Psoas muscle (tissue), 8 donors: ENCODE measurements around the gene HINFP. TPM values are rescaled to one million over a fixed set of nuclear protein-coding genes. Genes with fewer than 3 reads are reported as not detected.

Experiments used
- ATAC-seq, 4 donors: fragments of 200-7000 bp; cut with Tn5 transposase; one replicate each; pipeline ENCODE4 v1.9.1; 2020; ENCODE audit warnings: moderate library complexity in 3 of 4, mild to moderate bottlenecking in 2 of 4
- DNase-seq, 2 donors: peaks; one replicate each; pipeline ENCODE4 v3.0.0-alpha.2; 2020
- H3K27ac ChIP-seq: fragments of 200-600 bp; one replicate; pipeline ENCODE4 v1.8.0; 2022
- H3K27me3 ChIP-seq, 3 donors: fragments of 200-600 bp in 1 of 3; one replicate each; pipeline versions ENCODE4 v1.6.1 to v1.8.0; 2013 to 2022; ENCODE audit warnings: low read length in 2 of 3, mild to moderate bottlenecking in 2 of 3, moderate library complexity in 1 of 3; ENCODE audit not compliant: insufficient read depth in 3 of 3
- H3K36me3 ChIP-seq, 2 donors: fragments of 200-600 bp in 1 of 2; one replicate each; pipeline versions ENCODE4 v1.6.1 to v1.8.0; 2013 to 2022; ENCODE audit warnings: low read depth in 1 of 2, mild to moderate bottlenecking in 1 of 2, moderate library complexity in 1 of 2; ENCODE audit not compliant: insufficient read depth in 1 of 2
- H3K4me1 ChIP-seq: fragments of 200-600 bp; one replicate; pipeline ENCODE4 v1.8.0; 2022
- H3K4me3 ChIP-seq: fragments of 200-600 bp; one replicate; pipeline ENCODE4 v1.8.0; 2022; ENCODE audit warnings: mild to moderate bottlenecking
- H3K9me3 ChIP-seq: fragments of 200-600 bp; one replicate; pipeline ENCODE4 v1.8.0; 2022
- WGBS, 3 donors: extraction: QIAGEN DNeasy Blood & Tissue Kit; methylation state at CpG; one replicate each; pipeline versions ENCODE4 v1.1.6 to v1.1.7; 2013; 5-methylcytosine and 5-hydroxymethylcytosine counted together
- intact Hi-C, 2 donors: fragments of 100-400 bp; cut with DNase I; formaldehyde crosslinking; loops; one replicate each; pipeline versions ENCODE4 v1.11.0 to v1.14.2; 2022
- polyA plus RNA-seq, 3 donors: library from polyadenylated mRNA; stranded (reverse); fragments of 200-250 nt; gene quantifications; one replicate each; pipeline ENCODE4 v1.2.3, GENCODE V29; 2013
- total RNA-seq, 4 donors: library from RNA; stranded (reverse); fragmentation: NEBNext Ultra II Directional in 2 of 4; extraction: Animal tissue kit (Norgen Biotek cat#: 25700) in 2 of 4; gene quantifications; one replicate each; pipeline versions ENCODE4 v1.2.1 to v1.2.4, GENCODE V29; 2021 to 2023
- TF ChIP-seq, protein P1 (sequence below): fragments of 200-600 bp; IDR thresholded peaks from one replicate; pipeline ENCODE4 v1.8.0; 2022; ENCODE audit warnings: antibody characterized with exemption
- donor health status: healthy with polysubstance abuse.
- donor health status: DM: no; HTN: no; CAD: no; lungs with moderate emphysema.
- donor health status: Bipolar disorder and iron deficiency.
- donor health status: healthy.
- donor health status: DM: yes; HTN: yes; CAD: no.
- donor health status: DM: no; HTN: no; CAD: no.
- donor health status: DM: no; HTN: no; CAD: no.
- donor health status: DM: yes; HTN: yes; CAD: no.

Gene HINFP
- total and polyA plus RNA-seq, 7 donors, result 8.3 to 20.6 (median 12.7) TPM

DNA sequence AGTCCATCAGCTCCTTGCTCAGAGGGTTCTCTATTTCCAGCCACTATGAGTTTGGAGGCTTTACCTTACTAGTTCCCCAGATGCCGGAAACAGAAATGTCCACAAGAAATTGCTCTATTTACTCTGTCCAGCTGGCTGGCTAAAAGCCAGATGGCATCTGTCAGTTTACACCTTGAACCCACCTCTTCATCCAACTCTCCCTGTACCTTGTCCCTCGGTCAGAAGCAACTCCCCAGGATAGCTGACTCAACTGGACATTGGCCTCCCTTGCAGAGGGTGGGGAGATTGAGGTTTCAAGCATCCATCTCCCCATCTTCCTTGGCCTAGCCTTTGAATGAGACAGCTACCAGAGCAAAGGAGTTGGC is 12.5 kb upstream of the HINFP start:
- no peaks in the 10 kb centered on the region for H3K27me3 ChIP-seq
- ATAC-seq (no peak), DNase-seq (no peak)
- H3K4me3 ChIP-seq, result peak overlapping the region; percentile 100
- H3K36me3 ChIP-seq, result peaks cover 2 to 36% of the 10 kb centered on the region in 2 donors
- H3K27ac ChIP-seq, result no peak overlapping the region
- WGBS, 3 donors, result 78 to 92% (median 83%) methylated on average over 2 of the region's 2 CpGs
- intact Hi-C loops, result no loop called here
- H3K4me1 ChIP-seq, result peaks cover 19% of the 10 kb centered on the region
- TF ChIP-seq, protein P1, sequence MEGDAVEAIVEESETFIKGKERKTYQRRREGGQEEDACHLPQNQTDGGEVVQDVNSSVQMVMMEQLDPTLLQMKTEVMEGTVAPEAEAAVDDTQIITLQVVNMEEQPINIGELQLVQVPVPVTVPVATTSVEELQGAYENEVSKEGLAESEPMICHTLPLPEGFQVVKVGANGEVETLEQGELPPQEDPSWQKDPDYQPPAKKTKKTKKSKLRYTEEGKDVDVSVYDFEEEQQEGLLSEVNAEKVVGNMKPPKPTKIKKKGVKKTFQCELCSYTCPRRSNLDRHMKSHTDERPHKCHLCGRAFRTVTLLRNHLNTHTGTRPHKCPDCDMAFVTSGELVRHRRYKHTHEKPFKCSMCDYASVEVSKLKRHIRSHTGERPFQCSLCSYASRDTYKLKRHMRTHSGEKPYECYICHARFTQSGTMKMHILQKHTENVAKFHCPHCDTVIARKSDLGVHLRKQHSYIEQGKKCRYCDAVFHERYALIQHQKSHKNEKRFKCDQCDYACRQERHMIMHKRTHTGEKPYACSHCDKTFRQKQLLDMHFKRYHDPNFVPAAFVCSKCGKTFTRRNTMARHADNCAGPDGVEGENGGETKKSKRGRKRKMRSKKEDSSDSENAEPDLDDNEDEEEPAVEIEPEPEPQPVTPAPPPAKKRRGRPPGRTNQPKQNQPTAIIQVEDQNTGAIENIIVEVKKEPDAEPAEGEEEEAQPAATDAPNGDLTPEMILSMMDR, result no peak
- no peaks in the 10 kb centered on the region for H3K9me3 ChIP-seq

DNA sequence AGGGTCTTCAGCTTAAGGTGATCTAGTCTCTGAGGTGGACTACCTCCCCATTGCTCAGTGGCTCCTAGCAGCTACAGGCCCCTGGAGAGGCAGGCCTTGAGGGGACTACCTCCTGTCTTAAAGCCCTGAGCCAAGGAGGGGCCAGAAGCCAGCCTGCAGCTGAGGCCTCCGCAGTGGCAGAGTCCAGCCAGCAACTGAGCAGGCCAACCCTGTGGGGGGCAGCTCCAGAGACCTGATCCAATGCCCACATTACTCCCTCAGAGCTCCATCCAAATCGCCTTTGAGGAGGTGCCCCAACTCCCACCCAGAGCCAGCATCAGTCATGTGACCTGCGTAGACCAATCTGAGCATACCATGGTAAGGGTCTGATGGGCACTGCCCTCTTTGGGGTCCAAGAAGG is 11.5 kb upstream of the HINFP start:
- H3K9me3 ChIP-seq, result no peaks in the 10 kb centered on the region
- no peak for DNase-seq
- H3K27me3 ChIP-seq, result no peaks in the 10 kb centered on the region
- 82 to 95% (median 84%) methylated on average over 3 of the region's 3 CpGs for WGBS, 3 donors
- peaks cover 2 to 46% of the 10 kb centered on the region in 2 donors for H3K36me3 ChIP-seq
- ATAC-seq, result no peak
- intact Hi-C loops, result no loop called here
- TF ChIP-seq, protein P1, result no peak
- peaks cover 19% of the 10 kb centered on the region for H3K4me1 ChIP-seq
- H3K27ac ChIP-seq, result no peak overlapping the region
- no peak overlapping the region for H3K4me3 ChIP-seq

DNA sequence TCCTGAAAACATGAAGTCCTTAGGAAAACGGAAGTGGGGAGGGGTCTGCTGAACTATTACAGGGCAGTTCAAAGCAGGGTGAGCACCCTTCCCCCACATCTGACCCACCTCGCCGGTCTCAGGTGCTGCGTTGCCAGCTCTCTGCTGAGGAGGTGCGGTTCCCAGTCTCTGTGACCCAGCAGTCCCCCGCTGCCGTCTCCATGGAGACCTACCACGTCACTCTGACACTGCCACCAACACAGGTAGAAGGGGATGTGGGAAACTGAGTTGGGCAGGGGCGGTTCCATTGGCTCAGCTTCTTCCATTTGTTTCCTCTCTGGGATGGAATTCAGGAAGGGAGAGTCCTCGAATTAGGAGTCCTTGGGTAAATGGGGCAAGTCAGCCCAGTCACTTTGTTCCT is 10.9 kb upstream of the HINFP start:
- intact Hi-C loops, result no loop called here
- no peak for DNase-seq

DNA sequence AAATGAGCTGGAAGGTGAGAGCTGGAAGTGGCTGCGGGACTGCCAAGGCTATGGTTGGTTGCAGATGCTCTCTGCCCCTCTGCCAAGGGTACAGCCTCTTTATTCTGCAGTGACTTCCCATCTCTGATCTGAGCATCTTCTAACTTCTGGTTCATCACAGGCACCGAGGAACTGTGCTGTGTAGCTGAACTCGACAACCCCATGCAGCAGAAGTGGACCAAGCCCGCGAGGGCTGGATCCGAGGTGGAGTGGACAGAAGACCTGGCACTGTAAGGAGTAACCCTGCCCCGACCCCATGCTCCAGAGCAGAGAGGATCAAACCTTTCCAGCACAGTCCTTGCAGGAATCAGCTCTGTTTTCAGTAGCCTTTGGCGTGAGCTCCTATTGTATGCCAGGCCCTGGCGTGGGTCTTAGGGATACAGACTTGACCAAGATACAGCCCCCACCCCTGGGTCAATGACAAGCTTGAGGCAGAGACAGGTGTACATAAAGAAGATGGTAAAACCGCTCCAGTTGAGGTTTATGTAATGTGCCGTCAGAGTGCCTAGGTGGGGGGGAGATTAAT is 9.9 kb upstream of the HINFP start:
- ATAC-seq (no peak), DNase-seq (no peak)
- TF ChIP-seq, protein P1, result no peak
- peaks cover 2 to 62% of the 10 kb centered on the region in 2 donors for H3K36me3 ChIP-seq
- H3K9me3 ChIP-seq, result no peaks in the 10 kb centered on the region
- WGBS, 3 donors, result 85 to 91% (median 90%) methylated on average over 11 of the region's 11 CpGs
- intact Hi-C loops, result no loop called here
- peaks cover 15% of the 10 kb centered on the region for H3K4me1 ChIP-seq
- H3K4me3 ChIP-seq, result no peak overlapping the region
- no peaks in the 10 kb centered on the region for H3K27me3 ChIP-seq
- no peak overlapping the region for H3K27ac ChIP-seq

More for the DNA sequence above, 10.9 kb upstream of the HINFP start:
- ATAC-seq, result no peak
- Histone ChIP-seq H3K27me3 (no peaks in the 10 kb centered on the region), H3K9me3 (no peaks in the 10 kb centered on the region), H3K27ac (no peak overlapping the region), H3K4me3 (no peak overlapping the region), H3K36me3 (peaks cover 2 to 52% of the 10 kb centered on the region in 2 donors), H3K4me1 (peaks cover 19% of the 10 kb centered on the region)
- WGBS, 3 donors, result 77 to 80% (median 80%) methylated on average over 10 of the region's 10 CpGs
- TF ChIP-seq, protein P1, result no peak
